Natural killer cell treated with Interleukin-12 subunit alpha and Interleukin-12 subunit beta and Interleukin-15 and Interleukin-18, amount 100 ng/mL, for 72 hours (primary cell): ENCODE measurements around the gene LTBP3. TPM values are rescaled to one million over a fixed set of nuclear protein-coding genes. Genes with fewer than 3 reads are reported as not detected.

Source experiments
- ATAC-seq, 2 donors: fragments of 150-1000 bp; cut with Tn5 transposase in 1 of 2; sonication (Bioruptor Pico), chemical (Tn5 transposase) in 1 of 2; 2 replicates each; pipeline ENCODE4 v1.10.0; 2021
- DNase-seq: peaks from one replicate; pipeline ENCODE4 v3.0.0; 2022; ENCODE audit warnings: low spot score
- H3K27ac Mint-ChIP-seq, 2 donors: 1 replicate in 1 of 2; 2 replicates in 1 of 2; pipeline ENCODE4 v1.8.0; 2022; ENCODE audit warnings: mixed read lengths in 2 of 2, mild to moderate bottlenecking in 1 of 2, moderate library complexity in 1 of 2
- H3K27me3 Mint-ChIP-seq, 2 donors: 1 replicate in 1 of 2; 2 replicates in 1 of 2; pipeline ENCODE4 v1.8.0; 2022; ENCODE audit warnings: mixed read lengths in 2 of 2
- H3K36me3 Mint-ChIP-seq: one replicate; pipeline ENCODE4 v1.8.0; 2022; ENCODE audit warnings: mixed read lengths
- H3K4me1 Mint-ChIP-seq, 2 donors: 1 replicate in 1 of 2; 2 replicates in 1 of 2; pipeline ENCODE4 v1.8.0; 2022; ENCODE audit warnings: low read depth in 2 of 2, mixed read lengths in 2 of 2, mild to moderate bottlenecking in 1 of 2
- H3K4me3 Mint-ChIP-seq: one replicate; pipeline ENCODE4 v1.8.0; 2022; ENCODE audit warnings: mixed read lengths
- H3K9me3 Mint-ChIP-seq: 2 replicates; pipeline ENCODE4 v1.8.0; 2022; ENCODE audit warnings: mixed read lengths
- total RNA-seq, 2 donors: library from RNA; stranded (reverse); gene quantifications; one replicate each; pipeline ENCODE4 v1.2.3, GENCODE V29; 2022

The LTBP3 gene
- total RNA-seq, 2 donors from 2014 or later: 42.3 to 60.2 TPM

- no peaks in the 10 kb centered on the region for H3K9me3 Mint-ChIP-seq
- H3K36me3 Mint-ChIP-seq: no peaks in the 10 kb centered on the region
- ATAC-seq (no peak), DNase-seq (no peak)
- H3K4me3 Mint-ChIP-seq: no peak overlapping the region
- peak overlapping the region in 1 of 2 donors; percentile 39 for H3K27ac Mint-ChIP-seq
- no peaks in the 10 kb centered on the region for H3K27me3 Mint-ChIP-seq
- H3K4me1 Mint-ChIP-seq: peaks cover 9 to 15% of the 10 kb centered on the region in 2 donors
These were observed 20.4 kb downstream of the LTBP3 start for GRCh38 chr11:65537620-65538231.

GRCh38 chr11:65537296-65537597 lies 20.9 kb downstream of the LTBP3 start:
- H3K4me3 Mint-ChIP-seq: no peak overlapping the region
- DNase-seq (no peak), ATAC-seq (no peak)
- H3K27me3 Mint-ChIP-seq: no peaks in the 10 kb centered on the region
- no peaks in the 10 kb centered on the region for H3K36me3 Mint-ChIP-seq
- no peaks in the 10 kb centered on the region for H3K9me3 Mint-ChIP-seq
- H3K27ac Mint-ChIP-seq: peak overlapping the region in 1 of 2 donors; percentile 39
- peaks cover 6 to 12% of the 10 kb centered on the region in 2 donors for H3K4me1 Mint-ChIP-seq

- no peak for ATAC-seq
These were observed 21.5 kb downstream of the LTBP3 start for GRCh38 chr11:65536412-65537295.

GRCh38 chr11:65535102-65535501 lies 23.1 kb downstream of the LTBP3 start:
- H3K27ac Mint-ChIP-seq: peak overlapping the region in 1 of 2 donors; percentile 9
- no peaks in the 10 kb centered on the region for H3K9me3 Mint-ChIP-seq

More at GRCh38 chr11:65536412-65537295, 21.5 kb downstream of the LTBP3 start:
- no peaks in the 10 kb centered on the region for H3K27me3 Mint-ChIP-seq
- peaks cover under 1 to 8% of the 10 kb centered on the region in 2 donors for H3K4me1 Mint-ChIP-seq
- H3K4me3 Mint-ChIP-seq: no peak overlapping the region
- H3K9me3 Mint-ChIP-seq: no peaks in the 10 kb centered on the region
- no peak for DNase-seq
- no peak overlapping the region for H3K27ac Mint-ChIP-seq
- H3K36me3 Mint-ChIP-seq: no peaks in the 10 kb centered on the region

GRCh38 chr11:65532388-65533064 lies 25.6 kb downstream of the LTBP3 start:
- no peaks in the 10 kb centered on the region for H3K27me3 Mint-ChIP-seq
- H3K4me3 Mint-ChIP-seq: no peak overlapping the region
- H3K27ac Mint-ChIP-seq: no peak overlapping the region
- DNase-seq (no peak), ATAC-seq (no peak)
- no peaks in the 10 kb centered on the region for H3K9me3 Mint-ChIP-seq
- no peaks in the 10 kb centered on the region for H3K36me3 Mint-ChIP-seq
- H3K4me1 Mint-ChIP-seq: peaks cover 5 to 10% of the 10 kb centered on the region in 2 donors

More at GRCh38 chr11:65535102-65535501, 23.1 kb downstream of the LTBP3 start:
- Mint-ChIP-seq H3K4me1 (peaks cover 0 to 5% of the 10 kb centered on the region in 2 donors), H3K36me3 (no peaks in the 10 kb centered on the region), H3K27me3 (no peaks in the 10 kb centered on the region), H3K4me3 (no peak overlapping the region)
- ATAC-seq: no peak
- no peak for DNase-seq

GRCh38 chr11:65530157-65530496 lies 28.0 kb downstream of the LTBP3 start:
- Mint-ChIP-seq H3K4me1 (peaks cover 5 to 18% of the 10 kb centered on the region in 2 donors), H3K27me3 (no peaks in the 10 kb centered on the region), H3K36me3 (no peaks in the 10 kb centered on the region), H3K4me3 (no peak overlapping the region), H3K9me3 (no peaks in the 10 kb centered on the region), H3K27ac (no peak overlapping the region)
- ATAC-seq: no peak
- DNase-seq: no peak

GRCh38 chr11:65529475-65530156 lies 28.5 kb downstream of the LTBP3 start:
- Mint-ChIP-seq H3K4me3 (no peak overlapping the region), H3K4me1 (peaks cover 6 to 17% of the 10 kb centered on the region in 2 donors), H3K36me3 (no peaks in the 10 kb centered on the region), H3K27me3 (no peaks in the 10 kb centered on the region), H3K27ac (no peak overlapping the region), H3K9me3 (no peaks in the 10 kb centered on the region)
- ATAC-seq (no peak), DNase-seq (no peak)

GRCh38 chr11:65528819-65529350 lies 29.3 kb downstream of the LTBP3 start:
- H3K27me3 Mint-ChIP-seq: no peaks in the 10 kb centered on the region
- no peaks in the 10 kb centered on the region for H3K9me3 Mint-ChIP-seq
- ATAC-seq (no peak), DNase-seq (no peak)
- no peaks in the 10 kb centered on the region for H3K36me3 Mint-ChIP-seq
- no peak overlapping the region for H3K4me3 Mint-ChIP-seq
- H3K27ac Mint-ChIP-seq: no peak overlapping the region
- H3K4me1 Mint-ChIP-seq: peaks cover 12 to 19% of the 10 kb centered on the region in 2 donors

- no peak overlapping the region for H3K27ac Mint-ChIP-seq
- no peaks in the 10 kb centered on the region for H3K36me3 Mint-ChIP-seq
- DNase-seq: no peak
- H3K4me1 Mint-ChIP-seq: peaks cover 23 to 33% of the 10 kb centered on the region in 2 donors
- H3K4me3 Mint-ChIP-seq: peak overlapping the region; percentile 60
- no peaks in the 10 kb centered on the region for H3K27me3 Mint-ChIP-seq
- ATAC-seq: no peak
- no peaks in the 10 kb centered on the region for H3K9me3 Mint-ChIP-seq
These were observed 31.4 kb downstream of the LTBP3 start for GRCh38 chr11:65526744-65527143.

GRCh38 chr11:65525546-65526480 lies 32.3 kb downstream of the LTBP3 start:
- DNase-seq: no peak
- no peak for ATAC-seq
- no peaks in the 10 kb centered on the region for H3K9me3 Mint-ChIP-seq
- peak overlapping the region; percentile 92 for H3K4me3 Mint-ChIP-seq
- no peaks in the 10 kb centered on the region for H3K27me3 Mint-ChIP-seq
- peak overlapping the region; percentile 60 to 89 for H3K27ac Mint-ChIP-seq
- peaks cover 23 to 34% of the 10 kb centered on the region in 2 donors for H3K4me1 Mint-ChIP-seq
- H3K36me3 Mint-ChIP-seq: no peaks in the 10 kb centered on the region

GRCh38 chr11:65524741-65525545 lies 33.2 kb downstream of the LTBP3 start, which contains the start of gene SCYL1:
Gene SCYL1 (plus strand): TSS chr11:65525083. CDS start chr11:65525154, 71 bp downstream.
- no peaks in the 10 kb centered on the region for H3K9me3 Mint-ChIP-seq
- ATAC-seq: peak; percentile 98
- no peaks in the 10 kb centered on the region for H3K36me3 Mint-ChIP-seq
- H3K4me1 Mint-ChIP-seq: peaks cover 23 to 34% of the 10 kb centered on the region in 2 donors
- H3K27me3 Mint-ChIP-seq: no peaks in the 10 kb centered on the region
- peak within 1 kb of the TSS; percentile 60 to 89 for H3K27ac Mint-ChIP-seq
- peak; percentile 84 for DNase-seq
- peak within 1 kb of the TSS; percentile 92 for H3K4me3 Mint-ChIP-seq
